ENCODE measurements around the gene FFAR1.

Gene FFAR1

GRCh38 chr19:35396240-35396885, 48.7 kb downstream of the FFAR1 start:
- no peak for DNase-seq

- no peak for DNase-seq
Measured at GRCh38 chr19:35397064-35397463, 49.4 kb downstream of the FFAR1 start.
